ENCODE measurements around the gene B3GNT9.

B3GNT9 gene

GRCh38 chr16:67184995-67185650 is 34.3 kb upstream of the B3GNT9 start:
- DNase-seq = peak; percentile 94

DNA sequence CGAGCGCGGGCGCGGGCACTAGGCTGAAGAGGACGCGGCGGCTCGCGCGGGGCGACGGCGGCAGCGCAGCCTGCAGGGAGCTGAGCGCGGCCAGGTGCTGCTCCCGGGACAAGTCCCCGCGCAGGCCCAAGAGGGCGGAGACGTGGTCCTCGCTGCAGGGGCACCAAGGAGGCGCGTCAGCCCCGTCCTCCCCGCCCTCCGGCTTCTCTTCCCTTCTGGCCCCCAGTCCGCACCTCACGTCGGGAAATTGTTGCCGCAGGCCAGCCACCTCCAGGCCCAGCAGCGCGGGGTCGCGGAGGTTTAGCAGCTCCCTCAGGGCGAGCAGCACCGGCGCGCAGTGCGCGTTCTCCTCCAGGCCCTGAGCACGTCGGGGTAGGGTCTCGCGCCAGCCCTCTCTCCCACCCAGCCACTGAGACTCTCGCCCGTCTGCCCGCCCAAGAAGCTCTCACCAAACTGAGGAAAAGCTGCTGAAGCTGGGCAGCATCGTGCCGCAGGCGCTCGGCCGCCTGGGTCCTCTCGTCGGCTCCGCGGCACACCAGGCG is 33.7 kb upstream of the B3GNT9 start:
- DNase-seq = no peak

GRCh38 chr16:67183627-67184452 is 33.0 kb upstream of the B3GNT9 start, which contains the start of gene MATCAP1:
Gene MATCAP1, minus strand, starts transcription at chr16:67183963. Its CDS starts 3,353 bp downstream, at chr16:67180610.
- DNase-seq = peak; percentile 94

DNA sequence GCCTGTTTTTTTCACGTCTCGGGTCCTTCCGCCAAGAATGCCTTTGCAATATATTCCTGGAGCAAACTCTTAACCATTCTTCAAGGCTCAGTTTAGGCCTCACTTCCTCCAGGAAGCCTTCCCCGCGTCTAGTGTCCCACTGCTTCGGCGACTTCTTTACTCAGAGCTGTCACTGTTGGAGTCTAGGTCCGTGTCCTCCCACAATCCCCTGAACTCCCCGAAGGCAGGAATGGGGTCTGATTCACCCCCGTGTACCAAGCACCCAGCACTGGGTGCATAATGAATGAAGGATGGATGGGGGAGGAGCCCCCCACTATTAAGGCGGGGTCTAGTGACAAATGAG is 32.5 kb upstream of the B3GNT9 start:
- DNase-seq = no peak

- no peak for DNase-seq
These were observed 31.5 kb upstream of the B3GNT9 start for GRCh38 chr16:67182288-67182687.

DNA sequence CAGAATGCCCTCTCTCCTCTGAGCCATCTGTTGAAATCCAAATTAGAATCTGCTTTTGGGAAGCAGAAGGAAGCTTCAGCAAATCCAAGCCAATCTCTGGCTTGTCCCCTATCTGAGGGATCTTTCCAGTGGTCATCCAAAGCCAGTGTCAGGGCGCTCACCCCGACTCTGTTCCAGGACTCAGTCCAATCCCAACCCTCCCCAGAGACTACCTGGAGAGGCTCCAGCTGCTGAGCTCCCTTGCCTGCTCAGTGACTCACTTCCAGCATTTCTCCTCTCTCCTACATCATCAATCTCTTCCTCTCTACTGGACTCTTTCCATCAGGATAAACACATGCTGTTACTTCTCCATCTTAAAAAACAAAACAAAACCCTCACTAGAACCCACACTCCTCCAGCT is 30.5 kb upstream of the B3GNT9 start:
- DNase-seq = no peak

DNA sequence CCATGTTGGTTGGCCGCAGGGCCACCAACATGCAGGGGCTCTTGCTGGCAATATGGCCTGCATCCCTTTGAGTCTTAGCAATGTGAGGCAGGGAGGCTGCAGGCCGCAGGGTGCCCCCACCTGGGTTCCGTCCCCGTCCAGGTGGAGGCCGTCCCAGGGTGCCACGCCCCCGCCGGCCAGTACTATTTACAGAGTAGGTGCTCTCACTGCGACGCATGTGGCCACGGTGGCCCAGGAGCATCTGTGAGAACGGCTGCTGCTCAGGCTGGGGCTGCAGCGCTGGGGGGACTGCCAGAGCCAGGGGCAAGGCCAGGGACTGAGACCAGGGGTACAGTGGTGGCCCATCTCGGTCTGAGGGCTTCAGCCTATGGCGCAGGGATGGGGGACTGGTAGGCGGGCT is 29.4 kb upstream of the B3GNT9 start:
- DNase-seq = no peak

DNA sequence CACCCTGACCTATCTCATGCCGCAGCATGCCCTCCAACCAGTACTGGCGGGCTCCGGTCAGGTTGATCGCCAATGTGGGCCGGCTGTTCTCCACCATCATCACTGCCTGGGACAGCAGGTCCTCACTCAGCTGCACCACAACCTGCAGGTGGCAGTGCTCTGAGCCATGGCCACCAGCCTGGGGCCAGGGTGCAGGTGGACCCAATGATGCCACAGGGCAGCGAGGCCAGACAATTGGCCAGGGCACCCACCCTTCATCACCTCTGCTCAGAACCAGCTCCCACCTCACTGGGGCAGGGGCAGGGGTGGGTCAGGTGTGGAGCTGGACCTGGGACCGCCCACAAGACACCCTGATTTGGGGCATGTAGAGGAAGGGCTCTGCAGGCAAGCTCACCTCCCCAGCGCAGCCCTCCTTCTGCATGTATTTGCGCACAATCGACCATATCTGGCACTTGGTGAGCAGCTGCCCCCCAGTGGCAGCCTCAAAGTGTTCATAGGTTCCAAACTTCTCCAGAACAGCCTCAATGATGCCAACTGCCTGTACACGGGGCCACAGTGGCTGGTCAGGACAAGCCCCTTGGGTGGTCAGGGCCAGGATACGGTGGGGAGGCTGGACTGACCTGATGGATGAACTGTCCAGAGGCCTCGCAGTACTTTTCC is 28.8 kb upstream of the B3GNT9 start:
- no peak for DNase-seq

DNA sequence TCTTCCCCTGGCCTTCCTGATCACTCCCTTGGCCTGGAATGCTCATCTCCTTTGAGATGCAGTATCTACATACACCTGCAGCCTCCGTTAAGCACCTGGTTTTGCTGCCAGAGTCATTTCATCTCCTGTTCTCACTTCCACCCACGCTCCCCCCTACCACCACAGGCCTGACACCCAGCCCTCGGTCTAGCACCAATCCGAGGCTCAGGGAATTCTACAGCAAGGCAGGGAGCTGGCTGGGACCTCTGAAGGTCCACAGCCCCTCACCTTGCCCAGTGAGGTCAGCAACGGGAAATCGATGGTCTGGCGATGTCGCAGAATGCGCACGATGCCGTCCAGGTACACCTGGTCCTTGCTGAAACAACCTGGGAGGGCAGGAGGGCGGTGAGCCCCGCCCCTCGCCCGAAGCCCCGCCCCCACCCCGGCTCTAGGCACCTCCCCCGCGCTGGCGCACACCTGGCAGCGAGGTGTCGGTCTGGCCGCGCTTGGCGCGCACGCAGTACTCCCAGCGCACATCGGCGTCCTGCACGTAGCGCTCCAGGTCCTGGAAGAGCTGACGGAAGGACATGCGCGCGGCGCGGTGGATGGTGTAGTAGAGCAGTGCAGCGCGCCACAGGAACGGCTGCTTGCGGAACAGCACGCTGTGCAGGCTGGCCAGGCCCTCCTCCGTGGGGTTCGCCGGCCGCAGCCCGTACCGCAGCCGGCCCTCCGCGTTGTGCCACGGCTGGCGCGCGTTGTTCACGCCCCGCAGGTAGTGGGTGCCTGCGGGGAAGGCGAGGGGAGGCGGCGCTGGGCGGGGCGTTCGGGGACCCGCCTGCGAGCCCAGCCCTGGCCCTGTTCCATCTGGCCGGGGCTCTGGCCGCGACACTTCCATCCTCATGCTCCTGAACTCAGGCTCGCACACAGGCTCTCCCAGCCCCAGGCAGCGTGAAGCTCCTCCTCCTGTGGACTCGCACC is 27.2 kb upstream of the B3GNT9 start:
- peak; percentile 75 for DNase-seq

GRCh38 chr16:67176662-67177061 is 25.9 kb upstream of the B3GNT9 start:
- no peak for DNase-seq

- DNase-seq = no peak
These were observed 24.0 kb upstream of the B3GNT9 start for GRCh38 chr16:67174706-67175231.

GRCh38 chr16:67173808-67174705 is 23.3 kb upstream of the B3GNT9 start:
- peak; percentile 83 for DNase-seq

DNA sequence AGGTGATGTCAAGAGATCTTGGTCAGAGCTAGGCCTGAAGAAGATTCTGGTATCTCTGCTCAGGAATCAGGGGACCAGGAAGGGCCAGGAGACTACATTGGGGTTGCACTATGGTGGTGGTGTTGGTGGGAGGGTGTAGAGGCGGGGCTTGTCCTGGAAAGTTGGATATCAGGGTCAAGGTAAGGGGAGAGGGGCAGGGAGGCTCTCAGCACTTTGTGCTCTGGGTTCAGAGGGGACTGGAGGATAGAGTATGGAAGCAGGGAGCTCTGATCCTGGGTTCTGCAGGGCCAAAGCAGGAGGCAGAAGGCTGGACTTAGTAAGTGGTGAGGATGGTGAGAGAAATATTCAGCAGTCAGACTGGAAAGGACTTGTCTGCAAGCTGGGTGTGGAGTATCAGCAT is 22.5 kb upstream of the B3GNT9 start:
- DNase-seq = no peak

DNA sequence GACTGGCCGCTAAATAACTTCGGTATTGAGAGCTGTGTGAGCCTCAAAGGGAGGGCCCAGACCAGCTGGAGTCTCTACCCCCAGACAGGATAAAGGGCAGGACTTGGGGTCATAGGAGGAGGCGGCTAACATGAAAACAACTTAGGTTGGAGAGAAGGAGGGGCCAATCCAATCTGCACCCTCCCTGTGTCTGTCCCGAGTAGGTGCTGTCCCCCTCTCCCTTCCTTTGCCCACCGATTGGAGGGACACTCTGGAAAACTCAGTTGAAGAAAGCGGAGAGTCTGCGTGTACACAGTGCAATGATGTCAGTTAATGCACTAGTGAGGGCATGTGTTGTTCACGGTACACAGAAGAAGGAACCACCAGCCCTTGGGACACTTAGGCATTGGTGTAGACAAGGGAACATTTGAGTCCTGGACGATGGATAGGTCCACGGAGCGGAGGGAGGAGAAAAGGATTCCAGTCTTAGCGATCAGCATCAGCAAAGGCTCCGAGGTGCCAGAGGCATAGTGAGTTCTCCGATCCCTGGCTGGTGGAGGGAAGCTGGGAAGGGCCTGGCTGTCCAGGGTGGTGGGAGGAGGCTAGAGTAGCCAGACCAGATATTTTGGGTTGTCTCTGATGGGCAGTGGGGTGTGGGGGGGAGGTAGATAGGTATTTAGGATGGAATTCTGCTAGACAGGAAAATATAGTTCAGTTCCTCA is 20.3 kb upstream of the B3GNT9 start:
- DNase-seq = no peak

GRCh38 chr16:67170168-67170948 is 19.6 kb upstream of the B3GNT9 start, which contains the start of gene NOL3:
Gene NOL3, plus strand, starts transcription at chr16:67170538.
- peak; percentile 84 for DNase-seq

GRCh38 chr16:67169642-67170167 is 18.9 kb upstream of the B3GNT9 start:
- peak; percentile 81 for DNase-seq

DNA sequence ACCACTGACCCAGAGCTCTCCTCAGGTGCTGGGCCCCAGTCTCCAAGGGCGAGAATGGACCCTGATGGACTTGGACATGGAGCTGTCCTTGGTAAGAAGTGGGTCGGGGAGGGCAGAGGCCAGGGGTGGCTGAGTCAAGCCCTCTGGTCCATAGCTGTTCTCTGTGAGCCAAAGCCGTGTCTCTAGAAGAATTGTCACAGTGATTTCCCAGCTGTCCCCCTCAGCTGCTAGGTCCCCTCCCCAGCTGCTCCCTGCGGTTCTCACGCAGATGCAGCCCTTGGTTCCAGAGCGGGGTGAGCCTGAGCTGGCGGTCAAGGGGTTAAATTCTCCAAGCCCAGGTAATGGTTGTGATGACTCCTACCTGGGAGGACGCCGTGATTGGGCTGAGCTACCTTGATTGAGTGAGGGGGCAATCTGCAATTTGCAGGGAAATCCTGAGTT is 18.2 kb upstream of the B3GNT9 start:
- DNase-seq = no peak

GRCh38 chr16:67167588-67167987 is 16.8 kb upstream of the B3GNT9 start:
- DNase-seq = no peak

GRCh38 chr16:67166598-67167168 is 15.9 kb upstream of the B3GNT9 start:
- DNase-seq = no peak

Measured in activated CD8-positive, alpha-beta memory T cell treated with anti-CD3 and anti-CD28 coated beads, Interleukin-2, amount 50 U/mL, for 48 hours (primary cell).